OCI-M2 (cell line): ENCODE measurements around the gene PDZD7.
"Not testable (repeated sequence)": the region's sequence is repeated elsewhere in the genome, so short reads cannot be mapped to it uniquely, and the experiment has no call there.

Source experiments
- DNase-seq: peaks from one replicate; lab custom pipeline; 2025; ENCODE audit not compliant: unreplicated experiment; lab: John Stamatoyannopoulos, UW

Gene PDZD7

DNA sequence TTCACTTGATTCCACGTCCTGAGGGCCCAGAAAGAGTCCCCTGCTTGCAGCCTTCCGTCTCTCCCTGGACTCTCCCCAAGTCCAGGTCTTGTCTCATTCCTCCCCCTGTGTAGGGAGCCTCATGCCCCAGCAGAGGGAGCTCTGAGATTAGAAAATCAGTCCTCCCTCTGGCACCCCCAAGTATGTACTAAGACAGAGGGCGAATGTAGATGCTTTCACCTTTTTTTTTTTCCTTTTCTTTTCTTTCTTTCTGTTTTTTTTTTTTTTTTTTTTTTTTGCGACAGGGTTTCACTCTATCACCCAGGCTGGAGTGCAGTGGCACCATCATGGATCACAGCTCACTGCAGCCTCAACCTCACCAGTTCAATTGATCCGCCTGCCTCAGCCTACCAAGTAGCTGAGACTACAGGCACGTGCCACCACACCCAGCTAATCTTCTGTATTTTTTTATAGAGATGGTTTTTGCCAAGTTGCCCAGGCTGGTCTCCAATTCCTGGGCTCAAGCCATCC lies 10.4 kb upstream of the PDZD7 start:
- DNase-seq: peak; percentile 53

DNA sequence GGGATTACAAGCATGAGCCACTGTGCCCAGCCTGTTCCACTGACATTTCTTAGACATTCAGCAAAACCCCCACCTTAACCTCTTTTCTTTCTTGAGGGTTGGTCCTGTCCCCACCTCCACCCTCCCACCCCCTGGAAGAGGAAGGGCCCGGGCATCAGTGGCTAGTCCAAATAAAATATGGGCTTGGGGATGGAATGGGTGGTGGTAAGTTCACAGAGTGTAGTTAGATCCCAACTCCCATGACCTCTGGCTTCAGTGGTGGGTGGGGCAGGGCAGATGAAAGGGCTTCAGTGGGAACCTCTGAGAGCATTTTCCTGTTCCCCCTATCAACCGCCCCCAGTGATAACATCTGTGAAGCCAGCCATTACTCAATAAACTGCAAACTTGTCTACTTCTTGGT lies 9.9 kb upstream of the PDZD7 start:
- DNase-seq: no peak

DNA sequence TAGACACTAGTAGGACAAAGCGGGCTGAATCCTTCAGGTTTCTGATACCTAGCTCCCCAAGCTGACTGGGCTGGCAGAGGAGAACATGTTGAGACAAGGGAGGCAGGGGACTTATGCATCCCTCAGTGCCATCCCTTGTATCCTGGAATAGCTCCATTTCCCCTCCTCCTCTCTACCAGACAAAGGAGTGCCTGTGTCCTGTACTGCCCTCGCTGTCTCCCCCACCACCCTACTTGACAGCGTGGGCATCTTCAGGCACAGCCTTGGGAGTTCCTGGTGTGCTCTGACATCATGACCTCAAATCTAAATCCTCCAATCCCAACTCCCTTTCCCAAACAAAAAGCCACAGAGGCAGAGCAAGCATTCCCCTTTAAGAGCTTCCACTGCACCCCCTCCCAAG lies 9.1 kb upstream of the PDZD7 start:
- DNase-seq: no peak

DNA sequence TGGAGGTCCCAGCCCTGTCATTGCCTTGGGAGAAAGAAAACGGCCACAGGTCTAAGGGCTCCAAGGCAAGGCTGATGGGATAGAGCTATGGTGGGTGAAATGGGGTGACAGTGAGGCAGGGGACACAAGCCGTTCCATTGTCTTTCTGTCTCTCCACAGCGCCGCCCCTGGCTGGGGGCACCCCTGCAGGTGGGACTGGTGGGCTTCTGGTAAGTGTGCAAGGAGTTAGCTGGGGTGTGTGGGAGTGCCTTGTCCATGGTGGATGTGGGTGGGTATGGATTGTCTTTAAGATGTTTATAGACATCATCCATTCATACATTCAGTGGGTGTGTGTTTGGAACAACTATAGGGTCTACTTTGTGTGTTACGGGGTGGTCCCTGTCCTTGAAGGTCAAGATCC lies 7.6 kb upstream of the PDZD7 start:
- DNase-seq: no peak

DNA sequence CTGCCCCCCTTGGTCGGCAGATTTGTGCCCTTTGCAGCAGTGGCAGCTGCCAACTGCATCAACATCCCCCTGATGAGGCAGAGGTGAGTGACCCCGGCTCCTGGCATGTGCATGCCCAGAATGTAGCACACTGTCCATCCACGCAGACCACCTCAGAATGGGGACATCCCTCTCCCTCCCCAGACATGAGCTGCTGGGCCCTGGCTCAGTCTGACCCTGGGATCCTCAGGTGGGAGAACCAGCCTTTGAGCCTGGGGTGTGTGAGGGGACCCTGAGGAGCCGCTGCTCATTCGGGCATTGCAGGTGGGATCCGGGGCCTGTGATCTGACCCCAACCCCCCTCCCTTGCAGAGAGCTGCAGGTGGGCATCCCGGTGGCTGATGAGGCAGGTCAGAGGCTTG lies 5.8 kb upstream of the PDZD7 start:
- DNase-seq: no peak

DNA sequence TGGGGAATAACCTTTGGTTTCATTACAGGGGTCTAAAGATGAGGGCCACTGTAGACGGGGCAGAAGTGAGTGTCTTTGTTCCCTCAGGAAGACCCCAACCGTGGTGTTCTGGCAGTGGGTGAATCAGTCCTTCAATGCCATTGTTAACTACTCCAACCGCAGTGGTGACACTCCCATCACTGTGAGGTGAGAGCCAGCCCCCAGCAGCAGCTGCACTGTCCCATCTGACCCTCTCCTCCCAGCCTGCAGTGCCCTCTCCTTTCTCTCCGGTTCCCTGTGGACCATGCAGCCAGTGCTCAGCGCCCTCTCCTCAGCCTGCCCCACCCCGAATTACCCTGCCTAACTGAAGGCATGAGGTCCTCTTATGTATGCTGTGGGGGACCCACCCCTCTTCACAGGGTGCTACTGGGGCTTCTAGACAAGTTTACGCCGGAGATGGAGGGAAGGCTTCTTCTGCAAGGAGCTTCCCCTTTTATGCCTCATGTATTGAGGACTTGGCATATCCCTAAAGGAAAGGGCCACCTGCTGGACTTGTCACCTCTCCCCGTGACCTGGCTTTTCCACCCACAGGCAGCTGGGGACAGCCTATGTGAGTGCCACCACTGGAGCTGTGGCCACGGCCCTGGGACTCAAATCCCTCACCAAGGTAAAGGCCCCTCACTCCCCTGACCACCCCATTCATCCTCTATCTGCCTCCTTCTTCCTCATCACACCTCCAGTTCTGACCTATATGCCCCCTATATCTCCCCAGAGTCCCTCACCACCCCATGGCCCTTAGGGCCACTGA lies 5.2 kb upstream of the PDZD7 start:
- no peak for DNase-seq

DNA sequence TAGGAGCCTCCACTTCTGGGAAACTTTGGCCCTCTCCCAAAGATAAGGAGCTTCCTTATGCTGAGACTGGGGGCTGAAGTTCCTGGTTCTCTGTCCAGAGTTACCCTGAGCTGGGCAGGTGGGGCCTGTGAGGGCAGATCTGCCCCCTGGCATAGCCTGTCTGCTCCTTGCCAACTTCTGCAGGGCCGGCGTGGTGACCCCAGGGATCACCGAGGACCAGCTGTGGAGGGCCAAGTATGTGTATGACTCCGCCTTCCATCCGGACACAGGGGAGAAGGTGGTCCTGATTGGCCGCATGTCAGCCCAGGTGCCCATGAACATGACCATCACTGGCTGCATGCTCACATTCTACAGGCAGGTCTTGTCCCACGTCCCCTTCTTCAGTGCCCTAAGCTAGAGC lies 4.4 kb upstream of the PDZD7 start:
- DNase-seq: no peak

DNA sequence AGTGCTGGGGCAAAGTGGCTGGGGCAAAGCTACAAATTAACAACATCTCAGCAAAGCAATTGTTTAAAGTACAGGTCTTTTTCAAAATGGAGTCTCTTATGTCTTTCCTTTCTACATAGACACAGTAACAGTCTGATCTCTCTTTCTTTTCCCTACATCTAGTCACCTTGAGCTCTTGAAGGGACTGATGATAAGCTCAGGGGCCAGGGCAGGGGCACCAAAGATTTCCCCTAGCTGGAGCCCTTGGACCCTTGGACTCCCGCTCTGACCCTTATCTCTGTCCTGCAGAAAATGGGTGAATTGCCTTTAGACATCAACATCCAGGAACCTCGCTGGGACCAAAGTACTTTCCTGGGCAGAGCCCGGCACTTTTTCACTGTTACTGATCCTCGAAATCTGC lies 3.5 kb upstream of the PDZD7 start:
- not testable (repeated sequence) for DNase-seq

DNA sequence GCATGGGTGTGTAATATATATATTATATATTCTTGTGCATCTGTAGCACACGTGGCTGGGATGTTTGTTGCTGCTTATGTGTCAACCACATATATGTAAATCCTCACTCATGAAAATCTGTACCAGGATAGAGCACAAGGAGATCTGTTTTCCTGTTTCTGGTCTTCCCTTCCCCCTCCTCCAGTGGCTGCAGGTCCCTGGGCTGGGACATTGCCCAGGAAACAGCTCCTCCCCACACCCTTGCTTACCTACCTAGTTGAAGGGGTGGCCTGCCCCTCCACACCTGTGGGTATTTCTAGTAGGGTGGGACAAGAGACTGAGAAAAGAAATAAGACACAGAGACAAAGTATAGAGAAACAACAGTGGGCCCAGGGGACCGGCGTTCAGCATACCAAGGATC lies 2.3 kb upstream of the PDZD7 start:
- no peak for DNase-seq

DNA sequence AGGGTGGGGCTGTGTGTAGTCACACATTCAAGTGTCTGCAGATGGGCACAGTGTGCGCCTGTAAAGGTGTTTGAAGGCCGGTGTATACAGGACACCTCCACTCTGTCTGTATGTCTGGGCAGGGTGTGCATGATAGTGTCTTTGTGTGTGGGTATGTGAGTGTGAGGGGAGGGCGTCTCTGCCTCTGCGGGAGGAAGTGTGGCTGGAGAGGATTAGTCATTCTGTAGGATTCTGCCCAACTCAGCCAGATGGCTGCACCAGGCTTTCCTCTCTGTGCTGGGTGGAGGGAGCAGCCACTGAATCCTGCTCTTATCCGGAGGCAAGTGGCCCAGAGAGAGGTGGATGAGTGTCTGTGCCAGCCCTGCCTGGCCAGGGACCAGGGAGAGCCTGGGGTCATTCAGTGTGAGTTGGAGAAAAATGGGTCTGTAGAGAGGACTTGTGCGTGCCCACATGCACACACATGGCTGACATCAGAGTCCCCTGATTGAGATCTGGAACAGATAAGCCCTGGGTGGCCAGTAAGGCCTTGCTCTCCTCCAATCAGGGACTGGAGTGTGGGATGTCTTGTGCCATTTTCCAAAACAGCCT lies 1.8 kb upstream of the PDZD7 start:
- no peak for DNase-seq

DNA sequence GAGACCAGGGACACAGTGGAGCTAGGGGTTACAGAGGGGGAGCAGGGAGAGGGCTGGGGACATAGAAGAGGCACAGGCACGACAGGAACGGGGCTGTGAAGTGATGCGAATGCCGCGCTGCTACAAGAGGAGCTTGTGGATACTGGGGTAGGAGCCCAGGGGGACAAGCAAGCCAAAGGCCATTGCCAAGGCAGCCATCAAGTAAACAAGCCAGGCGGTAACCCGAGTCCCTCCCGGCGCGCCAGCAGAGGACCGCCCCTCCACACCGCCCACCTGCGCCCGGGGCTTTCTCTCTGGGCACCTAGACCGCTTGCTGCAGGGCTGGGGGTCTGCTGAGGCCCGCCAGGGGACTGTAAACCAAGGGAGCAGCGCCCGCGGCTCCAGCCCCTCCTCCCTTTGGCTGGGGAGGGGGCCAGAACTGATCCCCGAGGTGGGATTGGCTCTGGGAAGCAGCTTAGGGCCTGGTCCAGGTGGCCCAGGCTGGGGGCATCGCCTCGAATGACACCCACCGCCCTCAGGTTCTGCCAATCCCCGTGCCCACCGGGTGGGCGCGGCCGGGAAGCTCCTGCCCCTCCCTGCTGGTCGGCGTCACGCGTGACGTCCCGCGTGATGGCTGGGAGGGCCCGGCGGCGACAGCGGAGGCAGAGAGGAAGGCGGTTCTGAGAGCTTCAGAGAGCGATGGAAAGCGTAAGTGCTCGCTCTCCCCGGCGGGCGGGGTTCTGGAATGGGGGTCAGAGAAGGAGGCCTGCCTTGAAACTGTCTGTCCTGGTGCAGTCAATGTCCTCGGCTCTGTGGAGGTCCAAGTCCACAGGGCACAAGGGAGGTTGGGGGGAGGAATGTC lies 1.1 kb upstream of the PDZD7 start:
- DNase-seq: no peak

DNA sequence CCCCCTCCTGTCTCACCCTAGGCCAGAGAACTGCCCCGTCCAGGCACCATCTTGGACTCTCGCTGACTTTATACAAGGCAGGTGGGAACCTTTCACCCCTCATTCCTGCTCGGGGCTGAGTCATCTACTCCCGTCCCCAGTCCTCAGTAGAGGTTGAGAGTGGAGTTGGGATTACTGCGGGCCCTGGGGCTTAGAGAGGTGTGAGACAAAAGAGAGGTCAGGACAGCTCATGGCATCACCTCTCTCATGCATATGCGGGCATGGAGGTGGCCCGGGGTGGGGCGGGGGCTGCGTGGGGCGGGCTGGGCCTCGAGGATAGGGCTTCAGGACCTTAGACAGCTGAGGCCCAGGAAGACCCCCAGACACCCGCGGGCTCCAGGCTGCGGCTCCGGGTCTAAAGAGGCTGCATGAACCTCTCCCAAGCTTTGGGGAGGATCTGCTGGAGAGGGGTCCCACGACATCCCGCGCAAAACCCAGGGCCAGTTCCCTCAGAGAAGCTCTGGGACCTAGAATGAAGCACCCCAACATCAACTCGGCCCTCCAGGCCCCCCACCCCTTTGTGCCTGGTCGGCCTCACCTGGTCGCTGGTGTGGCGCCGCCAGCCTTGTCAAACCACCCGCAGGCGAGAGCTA lies 317 bp downstream of the PDZD7 start:
- DNase-seq: no peak

DNA sequence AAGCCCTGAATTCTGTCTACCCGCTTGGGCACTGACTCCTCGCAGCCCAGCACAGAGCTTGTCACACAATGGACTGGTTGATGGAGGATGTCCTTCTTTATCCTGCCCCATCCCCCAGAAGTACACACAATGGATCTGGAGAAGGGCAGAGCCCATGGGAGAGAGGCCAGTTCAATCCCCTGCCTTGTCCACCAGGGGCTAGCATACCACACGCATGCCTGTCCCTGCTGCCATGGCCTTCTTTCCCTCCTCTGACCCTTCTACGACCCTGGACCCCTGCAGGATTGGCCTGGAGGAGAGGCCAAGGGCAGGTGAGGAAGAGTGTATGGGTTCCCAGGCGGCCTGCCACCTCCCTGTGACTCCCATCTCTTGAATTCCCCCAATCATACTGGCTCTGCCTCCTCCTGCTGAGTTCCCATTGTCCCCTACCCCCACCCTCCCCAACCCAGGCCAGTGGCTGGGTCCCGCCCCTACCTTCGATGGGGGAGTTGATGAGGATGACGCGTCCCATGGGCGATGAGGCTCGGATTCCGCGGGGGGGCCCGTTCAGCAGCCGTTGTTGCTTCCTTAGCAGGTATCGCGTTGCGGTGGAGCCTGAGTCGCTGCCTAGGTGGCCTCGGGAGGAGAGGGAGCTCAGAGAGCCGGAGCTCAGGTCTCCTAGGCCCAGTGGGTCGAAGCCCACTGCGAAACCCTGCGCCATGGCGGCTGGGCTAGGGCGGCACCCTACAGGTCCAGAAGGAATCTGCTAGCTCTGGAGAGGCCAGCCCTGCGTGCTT lies 1.2 kb downstream of the PDZD7 start:
- no peak for DNase-seq

DNA sequence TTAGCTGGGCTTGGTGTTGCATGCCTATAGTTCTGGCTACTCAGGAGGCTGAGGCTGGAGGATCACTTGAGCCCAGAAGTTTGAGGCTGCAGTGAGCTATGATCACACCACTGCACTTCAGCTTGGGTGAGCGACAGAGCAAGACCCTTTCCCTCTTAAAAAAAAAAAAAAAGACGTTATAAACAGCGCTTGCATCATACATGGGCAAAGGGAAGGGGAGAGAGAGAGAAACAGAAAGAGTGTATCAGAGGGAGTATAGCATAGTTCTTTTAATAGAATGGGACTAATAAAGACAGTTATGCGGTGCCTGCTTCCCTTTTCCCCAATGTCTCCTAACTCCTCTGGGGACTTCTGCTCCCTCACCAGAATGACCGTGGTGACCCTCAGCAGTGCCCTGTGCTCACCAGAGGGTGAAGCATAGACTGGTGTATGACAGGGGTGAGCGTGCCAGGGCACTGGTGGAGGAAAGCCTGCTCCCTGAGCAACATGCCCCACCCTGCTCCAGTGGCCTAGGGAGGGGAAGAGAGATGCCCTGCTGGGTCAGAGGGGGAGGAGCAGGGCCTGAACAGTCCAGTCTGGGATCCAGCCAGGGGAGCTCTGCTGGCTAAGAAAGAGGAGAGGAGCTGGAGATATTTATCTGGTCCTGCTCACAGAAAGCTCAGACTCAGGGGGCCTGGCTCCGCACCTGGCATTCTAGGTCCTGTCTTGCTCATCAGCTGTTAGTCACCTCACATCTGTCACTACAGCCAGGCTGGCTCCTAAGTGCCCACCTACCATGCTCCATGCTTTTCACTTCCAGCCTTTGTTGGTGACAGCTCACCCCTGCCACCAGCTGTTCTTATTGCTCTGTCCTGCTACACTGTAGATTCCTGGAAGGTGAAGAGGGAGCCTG lies 2.2 kb downstream of the PDZD7 start:
- no peak for DNase-seq

DNA sequence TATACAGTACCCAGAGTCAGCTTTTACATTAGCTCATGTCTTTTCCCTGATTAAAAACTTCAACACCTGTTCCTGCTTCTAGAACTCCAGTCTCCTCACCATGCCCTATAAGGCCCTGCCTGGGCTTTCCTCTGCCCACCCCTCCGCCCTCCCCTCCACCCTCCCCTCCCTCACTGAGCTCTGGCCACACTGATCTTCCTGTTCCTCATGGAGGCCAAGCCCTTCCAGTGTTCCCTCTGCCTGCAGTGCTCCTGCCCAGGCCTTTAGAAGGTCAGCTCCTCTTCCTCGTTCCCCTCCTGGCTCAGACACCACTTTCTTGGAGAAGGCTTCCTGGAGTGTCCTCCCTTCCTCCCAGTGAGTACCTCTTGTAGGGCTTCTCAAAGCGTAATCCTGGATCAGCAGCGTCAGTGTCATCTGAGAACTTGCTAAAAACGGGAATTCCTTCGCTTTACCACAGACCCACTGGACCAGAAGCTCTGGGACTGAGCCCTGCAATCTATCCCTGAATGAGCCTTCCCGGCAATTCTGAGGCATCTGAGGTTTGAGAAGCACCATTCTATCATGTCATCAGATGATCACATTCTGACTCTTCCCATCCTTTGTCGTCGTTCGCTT lies 3.7 kb downstream of the PDZD7 start:
- DNase-seq: no peak

DNA sequence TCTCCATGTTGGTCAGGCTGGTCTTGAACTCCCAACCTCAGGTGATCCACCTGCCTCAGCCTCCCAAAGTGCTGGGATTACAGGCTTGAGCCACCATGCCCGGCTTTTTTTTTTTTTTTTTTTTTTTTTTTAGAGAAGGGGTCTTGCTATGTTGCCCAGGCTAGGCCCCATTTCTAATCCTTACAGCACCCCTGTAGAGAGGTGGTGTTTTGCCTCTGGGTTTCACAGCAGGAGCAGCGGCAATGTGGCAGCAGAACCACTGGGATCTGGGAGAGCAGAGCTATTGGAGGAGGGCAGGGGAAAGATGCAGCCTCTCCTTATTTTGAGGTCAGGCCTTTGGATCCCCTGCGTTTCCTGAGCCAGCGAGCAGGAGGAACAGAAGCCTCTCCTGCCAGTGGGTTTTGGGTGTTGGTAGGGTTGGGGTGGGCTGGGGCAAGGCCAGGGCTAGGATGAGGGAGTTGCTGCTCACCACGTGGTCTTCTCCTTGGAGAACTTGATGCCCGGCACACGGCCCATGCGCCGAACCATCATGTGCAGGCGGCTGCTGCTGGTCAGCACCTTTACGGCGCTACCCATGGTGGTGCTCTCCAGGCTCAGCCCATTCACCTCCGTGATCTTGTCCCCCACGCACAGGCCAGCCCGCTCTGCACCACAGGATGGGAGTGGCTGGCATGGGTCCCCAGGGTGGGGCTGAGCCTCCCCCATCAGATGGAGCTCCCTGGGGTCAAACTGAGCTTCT lies 7.8 kb downstream of the PDZD7 start:
- no peak for DNase-seq

DNA sequence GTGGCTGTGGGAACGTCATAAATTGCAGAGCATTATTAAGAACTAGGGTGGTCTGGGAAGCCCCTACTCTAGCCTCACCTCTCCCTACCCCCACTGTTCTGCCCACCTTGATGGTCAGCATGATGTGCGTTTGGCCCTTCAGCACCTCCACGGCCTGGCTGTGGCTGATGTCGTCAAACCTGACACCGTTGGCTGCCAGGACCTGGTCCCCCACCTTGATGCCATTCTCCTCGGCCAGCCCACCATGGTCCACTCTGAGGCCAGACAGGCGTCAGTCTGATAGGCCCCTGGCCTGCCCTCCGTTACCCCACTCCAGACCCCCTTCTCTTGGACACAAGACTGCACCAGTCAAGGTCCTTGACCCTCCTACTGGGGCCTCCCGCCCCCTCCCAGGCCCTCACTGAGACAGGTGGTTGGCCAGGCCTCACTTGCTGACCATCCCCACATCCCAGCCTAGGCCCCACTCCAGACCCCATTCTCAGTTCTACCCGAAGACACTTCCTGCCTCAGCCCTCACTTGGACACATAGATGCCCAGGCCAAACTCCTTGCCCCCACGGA lies 9.2 kb downstream of the PDZD7 start:
- DNase-seq: no peak

DNA sequence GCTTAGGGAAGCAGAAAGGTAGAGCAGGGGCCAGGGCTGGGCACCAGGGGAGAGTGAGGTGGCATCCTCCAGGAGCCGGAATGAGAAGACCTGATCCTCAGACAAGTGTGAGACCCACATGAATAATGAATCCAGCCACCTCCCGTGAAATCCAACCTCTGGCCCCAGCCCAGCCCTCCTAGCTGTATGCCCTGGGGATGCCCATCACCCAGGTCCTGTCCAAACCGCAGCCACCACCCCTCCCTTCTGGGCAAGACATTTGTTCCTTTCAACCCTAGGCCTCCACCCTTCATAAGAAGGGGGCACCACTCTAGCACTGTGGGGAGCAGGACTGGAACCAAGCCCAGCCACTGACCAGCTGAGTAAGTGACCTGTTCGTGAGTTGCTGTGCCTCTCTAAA lies 9.7 kb downstream of the PDZD7 start:
- no peak for DNase-seq
